K562 (cell line): ENCODE measurements around the gene TIMM22. TPM values are rescaled to one million over a fixed set of nuclear protein-coding genes. Genes with fewer than 3 reads are reported as not detected.

Experiments
- LARP7 ChIP-seq: fragments of 450-650 bp; IDR thresholded peaks from 2 replicates; pipeline ENCODE4 v1.6.1; 2016
- NR1H2 ChIP-seq: sonication (generic); formaldehyde crosslinking; IDR thresholded peaks from 2 replicates; pipeline ENCODE4 v1.4.0; 2020; ENCODE audit warnings: mild to moderate bottlenecking, missing genetic modification reagents
- PHB ChIP-seq: fragments of 250-450 bp; sonication (Bioruptor Pico); IDR thresholded peaks from 2 replicates; pipeline ENCODE4 v1.5.0; 2021
- PHF21A ChIP-seq: fragments of 450-650 bp; IDR thresholded peaks from 2 replicates; pipeline ENCODE4 v1.6.1; 2017; ENCODE audit warnings: low read depth, borderline replicate concordance
- polyA plus RNA-seq, 8 experiments: library from polyadenylated mRNA; depleted of rRNA in 4 of 8; stranded (reverse) in 5 of 8; unstranded in 3 of 8; fragments of >200 nt; fragmentation: Nextera tagmentation in 2 of 8; fragmentation: Illumina TruSeq in 1 of 8; extraction: Ambion mirVana in 2 of 8; extraction: Trizol in 1 of 8; gene quantifications; 2 replicates each; pipeline versions ENCODE4 v1.2.1 to v1.2.3, GENCODE V29; 2011 to 2014; ENCODE audit warnings: inconsistent platforms in 1 of 8, missing spikeins in 1 of 8
- total RNA-seq, 7 experiments: library from RNA; depleted of rRNA in 6 of 7; stranded (reverse); fragments of >200 nt in 6 of 7; fragmentation: Illumina TruSeq in 2 of 7; extraction: Trizol in 2 of 7; gene quantifications; 2 replicates each; pipeline versions ENCODE4 v1.2.1 to v1.2.3, GENCODE V29; 2011 to 2021; ENCODE audit warnings: low replicate concordance in 1 of 7
- TF ChIP-seq, protein P1 (sequence below): sonication (generic); formaldehyde crosslinking; IDR thresholded peaks from 2 replicates; pipeline ENCODE4 v1.8.0; 2023; ENCODE audit warnings: missing genetic modification reagents, mild to moderate bottlenecking, borderline replicate concordance
- TF ChIP-seq, protein P2 (sequence below), 2 experiments: fragments of 200-800 bp in 1 of 2; sonication (Bioruptor generic) in 1 of 2; sonication (generic) in 1 of 2; formaldehyde crosslinking in 1 of 2; IDR thresholded peaks in 1 of 2; conservative IDR thresholded peaks in 1 of 2; 2 replicates each; pipeline versions ENCODE4 v1.5.0 to v1.6.1; 2016 to 2020; ENCODE audit warnings: missing compliant biosample characterization in 1 of 2, missing genetic modification characterization in 1 of 2, missing genetic modification reagents in 1 of 2
- TF ChIP-seq, protein P3 (sequence below): IDR thresholded peaks from 3 replicates; pipeline ENCODE4 v1.6.1; 2011; ENCODE audit warnings: borderline replicate concordance, mild to moderate bottlenecking; ENCODE audit not compliant: insufficient read length, insufficient read depth
- TF ChIP-seq, protein P4 (sequence below): fragments of 250-450 bp; sonication (Bioruptor Pico); IDR thresholded peaks from 2 replicates; pipeline ENCODE4 v1.4.0; 2020; ENCODE audit warnings: mild to moderate bottlenecking, moderate library complexity, borderline replicate concordance

TIMM22 gene
- total and polyA plus RNA-seq, 9 of the 15 experiments (the other 6 are each of a cell fraction or from before 2014, with no cell fraction given) = 5.9 to 14.1 (median 10.3) TPM

DNA sequence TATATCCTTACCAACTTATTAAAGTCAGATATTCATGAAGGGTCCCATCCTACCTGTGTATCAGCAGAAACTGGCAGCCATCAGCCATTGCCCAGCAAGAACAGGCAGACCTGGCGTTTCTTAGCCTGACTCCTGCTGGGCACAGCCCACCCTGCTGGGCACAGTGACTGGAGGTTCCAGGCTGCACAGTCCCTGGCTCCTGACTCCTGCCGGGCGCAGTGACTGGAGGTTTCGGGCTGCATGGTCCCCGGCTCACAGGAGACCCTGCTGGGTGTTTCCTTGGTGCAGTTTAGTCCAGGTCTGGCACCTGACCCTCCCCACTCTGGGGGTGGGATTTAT is 6.7 kb downstream of the TIMM22 start (continued):
- TF ChIP-seq, protein P1, sequence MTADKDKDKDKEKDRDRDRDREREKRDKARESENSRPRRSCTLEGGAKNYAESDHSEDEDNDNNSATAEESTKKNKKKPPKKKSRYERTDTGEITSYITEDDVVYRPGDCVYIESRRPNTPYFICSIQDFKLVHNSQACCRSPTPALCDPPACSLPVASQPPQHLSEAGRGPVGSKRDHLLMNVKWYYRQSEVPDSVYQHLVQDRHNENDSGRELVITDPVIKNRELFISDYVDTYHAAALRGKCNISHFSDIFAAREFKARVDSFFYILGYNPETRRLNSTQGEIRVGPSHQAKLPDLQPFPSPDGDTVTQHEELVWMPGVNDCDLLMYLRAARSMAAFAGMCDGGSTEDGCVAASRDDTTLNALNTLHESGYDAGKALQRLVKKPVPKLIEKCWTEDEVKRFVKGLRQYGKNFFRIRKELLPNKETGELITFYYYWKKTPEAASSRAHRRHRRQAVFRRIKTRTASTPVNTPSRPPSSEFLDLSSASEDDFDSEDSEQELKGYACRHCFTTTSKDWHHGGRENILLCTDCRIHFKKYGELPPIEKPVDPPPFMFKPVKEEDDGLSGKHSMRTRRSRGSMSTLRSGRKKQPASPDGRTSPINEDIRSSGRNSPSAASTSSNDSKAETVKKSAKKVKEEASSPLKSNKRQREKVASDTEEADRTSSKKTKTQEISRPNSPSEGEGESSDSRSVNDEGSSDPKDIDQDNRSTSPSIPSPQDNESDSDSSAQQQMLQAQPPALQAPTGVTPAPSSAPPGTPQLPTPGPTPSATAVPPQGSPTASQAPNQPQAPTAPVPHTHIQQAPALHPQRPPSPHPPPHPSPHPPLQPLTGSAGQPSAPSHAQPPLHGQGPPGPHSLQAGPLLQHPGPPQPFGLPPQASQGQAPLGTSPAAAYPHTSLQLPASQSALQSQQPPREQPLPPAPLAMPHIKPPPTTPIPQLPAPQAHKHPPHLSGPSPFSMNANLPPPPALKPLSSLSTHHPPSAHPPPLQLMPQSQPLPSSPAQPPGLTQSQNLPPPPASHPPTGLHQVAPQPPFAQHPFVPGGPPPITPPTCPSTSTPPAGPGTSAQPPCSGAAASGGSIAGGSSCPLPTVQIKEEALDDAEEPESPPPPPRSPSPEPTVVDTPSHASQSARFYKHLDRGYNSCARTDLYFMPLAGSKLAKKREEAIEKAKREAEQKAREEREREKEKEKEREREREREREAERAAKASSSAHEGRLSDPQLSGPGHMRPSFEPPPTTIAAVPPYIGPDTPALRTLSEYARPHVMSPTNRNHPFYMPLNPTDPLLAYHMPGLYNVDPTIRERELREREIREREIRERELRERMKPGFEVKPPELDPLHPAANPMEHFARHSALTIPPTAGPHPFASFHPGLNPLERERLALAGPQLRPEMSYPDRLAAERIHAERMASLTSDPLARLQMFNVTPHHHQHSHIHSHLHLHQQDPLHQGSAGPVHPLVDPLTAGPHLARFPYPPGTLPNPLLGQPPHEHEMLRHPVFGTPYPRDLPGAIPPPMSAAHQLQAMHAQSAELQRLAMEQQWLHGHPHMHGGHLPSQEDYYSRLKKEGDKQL (CRISPR knock-in tag) = no peak
- TF ChIP-seq NR1H2 (CRISPR knock-in tag) (no peak), PHF21A (no peak), PHB (CRISPR knock-in tag) (no peak), LARP7 (no peak)
- TF ChIP-seq, protein P2, sequence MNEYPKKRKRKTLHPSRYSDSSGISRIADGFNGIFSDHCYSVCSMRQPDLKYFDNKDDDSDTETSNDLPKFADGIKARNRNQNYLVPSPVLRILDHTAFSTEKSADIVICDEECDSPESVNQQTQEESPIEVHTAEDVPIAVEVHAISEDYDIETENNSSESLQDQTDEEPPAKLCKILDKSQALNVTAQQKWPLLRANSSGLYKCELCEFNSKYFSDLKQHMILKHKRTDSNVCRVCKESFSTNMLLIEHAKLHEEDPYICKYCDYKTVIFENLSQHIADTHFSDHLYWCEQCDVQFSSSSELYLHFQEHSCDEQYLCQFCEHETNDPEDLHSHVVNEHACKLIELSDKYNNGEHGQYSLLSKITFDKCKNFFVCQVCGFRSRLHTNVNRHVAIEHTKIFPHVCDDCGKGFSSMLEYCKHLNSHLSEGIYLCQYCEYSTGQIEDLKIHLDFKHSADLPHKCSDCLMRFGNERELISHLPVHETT (CRISPR knock-in tag; conservative IDR thresholded peaks at IDR 0.05 in 1 of 2, IDR thresholded peaks at IDR 0.05 in 1 of 2) = no peak
- TF ChIP-seq, protein P3, sequence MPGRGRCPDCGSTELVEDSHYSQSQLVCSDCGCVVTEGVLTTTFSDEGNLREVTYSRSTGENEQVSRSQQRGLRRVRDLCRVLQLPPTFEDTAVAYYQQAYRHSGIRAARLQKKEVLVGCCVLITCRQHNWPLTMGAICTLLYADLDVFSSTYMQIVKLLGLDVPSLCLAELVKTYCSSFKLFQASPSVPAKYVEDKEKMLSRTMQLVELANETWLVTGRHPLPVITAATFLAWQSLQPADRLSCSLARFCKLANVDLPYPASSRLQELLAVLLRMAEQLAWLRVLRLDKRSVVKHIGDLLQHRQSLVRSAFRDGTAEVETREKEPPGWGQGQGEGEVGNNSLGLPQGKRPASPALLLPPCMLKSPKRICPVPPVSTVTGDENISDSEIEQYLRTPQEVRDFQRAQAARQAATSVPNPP = no peak
- TF ChIP-seq, protein P4, sequence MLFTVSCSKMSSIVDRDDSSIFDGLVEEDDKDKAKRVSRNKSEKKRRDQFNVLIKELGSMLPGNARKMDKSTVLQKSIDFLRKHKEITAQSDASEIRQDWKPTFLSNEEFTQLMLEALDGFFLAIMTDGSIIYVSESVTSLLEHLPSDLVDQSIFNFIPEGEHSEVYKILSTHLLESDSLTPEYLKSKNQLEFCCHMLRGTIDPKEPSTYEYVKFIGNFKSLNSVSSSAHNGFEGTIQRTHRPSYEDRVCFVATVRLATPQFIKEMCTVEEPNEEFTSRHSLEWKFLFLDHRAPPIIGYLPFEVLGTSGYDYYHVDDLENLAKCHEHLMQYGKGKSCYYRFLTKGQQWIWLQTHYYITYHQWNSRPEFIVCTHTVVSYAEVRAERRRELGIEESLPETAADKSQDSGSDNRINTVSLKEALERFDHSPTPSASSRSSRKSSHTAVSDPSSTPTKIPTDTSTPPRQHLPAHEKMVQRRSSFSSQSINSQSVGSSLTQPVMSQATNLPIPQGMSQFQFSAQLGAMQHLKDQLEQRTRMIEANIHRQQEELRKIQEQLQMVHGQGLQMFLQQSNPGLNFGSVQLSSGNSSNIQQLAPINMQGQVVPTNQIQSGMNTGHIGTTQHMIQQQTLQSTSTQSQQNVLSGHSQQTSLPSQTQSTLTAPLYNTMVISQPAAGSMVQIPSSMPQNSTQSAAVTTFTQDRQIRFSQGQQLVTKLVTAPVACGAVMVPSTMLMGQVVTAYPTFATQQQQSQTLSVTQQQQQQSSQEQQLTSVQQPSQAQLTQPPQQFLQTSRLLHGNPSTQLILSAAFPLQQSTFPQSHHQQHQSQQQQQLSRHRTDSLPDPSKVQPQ (CRISPR knock-in tag) = no peak
- TF ChIP-seq, all 486 proteins: peak for 0
